GM18502 (cell line): ENCODE data around the gene UBE2O.
"Not testable (repeated sequence)": the region's sequence is repeated elsewhere in the genome, so short reads cannot be mapped to it uniquely, and the experiment has no call there.

ENCODE experiments used
- ATAC-seq: cut with Tn5 transposase; IDR thresholded peaks from one replicate; pipeline ENCODE4 v1.9.1; 2021; ENCODE audit warnings: mild to moderate bottlenecking; ENCODE audit not compliant: unreplicated experiment, poor library complexity

UBE2O gene

DNA sequence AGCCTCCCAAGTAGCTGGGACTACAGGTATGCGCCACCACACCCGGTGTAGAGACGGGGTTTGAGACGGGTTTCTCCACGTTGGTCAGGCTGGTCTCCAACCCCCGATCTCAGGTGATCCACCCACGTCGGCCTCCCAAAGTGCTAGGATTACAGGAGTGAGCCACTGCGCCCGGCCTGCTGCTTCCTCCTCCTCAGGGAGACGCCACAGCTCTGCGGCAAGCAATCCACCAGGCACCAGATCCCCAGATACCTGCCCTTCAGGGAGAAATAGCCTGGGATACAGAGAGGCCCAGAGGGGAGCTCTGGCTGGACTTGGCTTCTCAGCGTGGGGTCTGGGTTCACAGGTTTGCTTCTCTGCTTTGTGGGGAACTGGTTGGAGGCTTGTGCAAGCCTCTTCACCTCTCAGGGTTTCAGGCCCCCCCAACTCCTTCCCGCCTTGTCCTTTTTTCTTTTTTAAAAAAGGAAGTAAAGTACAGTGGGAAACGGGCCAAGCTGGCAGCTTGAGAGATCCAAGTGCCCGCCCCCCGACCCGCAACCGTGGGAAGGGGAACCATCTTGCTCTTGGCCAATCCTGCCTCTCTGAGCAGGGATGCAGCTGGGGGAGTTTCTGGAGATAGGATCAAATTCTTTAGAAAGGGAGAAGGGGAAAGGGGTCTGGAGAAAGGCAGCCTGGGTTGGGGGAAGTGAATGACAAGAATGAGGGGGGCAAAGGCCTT, 71.2 kb downstream of the UBE2O start:
- ATAC-seq: no peak

DNA sequence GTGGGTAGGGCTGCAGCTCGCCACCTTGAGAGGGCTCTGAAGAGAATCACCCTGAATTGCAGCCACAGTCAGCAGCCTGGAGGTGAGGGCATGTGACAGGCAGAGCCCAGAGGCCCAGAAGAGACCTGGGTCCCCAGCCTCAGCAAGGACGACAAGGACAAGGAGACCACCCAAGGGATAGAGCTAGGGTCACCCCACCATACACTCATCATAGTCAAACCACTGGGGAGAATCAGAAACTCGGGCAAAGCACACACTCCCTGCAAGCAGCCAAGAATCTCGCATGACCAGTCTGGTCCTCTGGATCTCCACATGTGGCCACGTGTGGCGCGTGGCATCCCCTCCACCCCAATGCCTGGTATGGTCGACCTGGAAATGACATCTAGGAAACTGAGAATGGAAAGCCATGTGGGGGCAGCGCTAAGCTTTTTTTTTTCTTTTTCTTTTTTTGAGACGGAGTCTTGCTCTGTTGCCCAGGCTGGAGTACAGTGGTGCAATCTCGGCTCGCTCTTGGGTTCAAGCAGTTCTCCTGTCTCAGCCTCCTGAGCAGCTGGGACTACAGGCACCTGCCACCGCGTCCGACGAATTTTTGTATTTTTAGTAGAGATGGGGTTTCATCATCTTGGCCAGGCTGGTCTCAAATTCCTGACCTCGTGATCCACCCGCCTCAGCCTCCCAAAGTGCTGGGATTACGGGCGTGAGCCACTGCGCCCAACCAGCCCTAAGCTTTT, 73.1 kb downstream of the UBE2O start:
- ATAC-seq: no peak

DNA sequence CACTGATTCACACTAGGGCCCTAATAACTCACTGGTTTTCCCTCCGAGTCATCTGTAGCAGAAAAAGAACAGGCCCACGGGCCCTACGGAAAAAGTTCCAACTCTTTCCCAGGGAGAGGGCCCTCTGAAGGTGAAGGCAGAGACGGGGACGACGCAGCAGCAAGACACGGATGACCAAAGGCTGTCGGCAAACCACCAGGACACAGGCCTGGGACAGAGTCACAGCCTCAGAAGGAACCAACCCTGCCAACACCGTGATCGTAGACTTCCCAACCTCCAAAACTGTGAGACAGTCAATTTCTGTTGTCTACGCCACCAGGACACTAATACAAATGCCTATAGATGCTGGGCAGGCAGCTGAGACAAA, 73.7 kb downstream of the UBE2O start:
- ATAC-seq: no peak

DNA sequence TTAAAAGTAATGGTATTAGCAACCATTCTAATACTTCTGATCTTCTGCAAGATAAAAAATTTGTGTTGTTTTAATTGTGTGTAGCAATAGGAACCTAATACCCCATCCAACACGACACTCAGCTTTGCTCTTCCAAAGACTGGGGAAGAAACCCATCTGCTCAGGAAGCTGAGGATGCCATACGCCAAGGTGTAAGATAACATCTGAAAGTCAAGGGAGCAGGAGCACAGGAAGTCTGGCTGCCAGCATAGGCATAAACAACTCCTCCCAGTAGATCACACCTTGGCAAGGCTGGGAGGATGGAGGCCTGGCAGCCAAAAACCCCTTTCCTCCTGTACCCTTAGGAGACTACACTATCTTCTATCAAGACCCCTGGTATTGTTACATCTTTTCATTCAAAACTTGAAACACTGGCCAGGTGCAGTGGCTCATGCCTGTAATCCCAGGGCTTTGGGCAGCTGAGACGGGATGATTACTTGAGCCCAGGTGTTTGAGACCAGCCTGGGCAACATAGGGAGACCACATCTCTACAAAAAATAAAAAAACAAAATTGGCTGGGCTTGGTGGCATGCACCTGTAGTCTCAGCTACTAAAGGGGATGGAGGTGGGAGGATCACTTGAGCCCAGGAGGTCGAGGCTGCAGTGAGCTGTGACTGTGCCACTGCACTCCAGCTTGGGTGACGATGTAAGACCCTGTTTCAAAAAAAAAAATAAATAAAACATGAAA, 74.2 kb downstream of the UBE2O start:
- ATAC-seq: no peak

DNA sequence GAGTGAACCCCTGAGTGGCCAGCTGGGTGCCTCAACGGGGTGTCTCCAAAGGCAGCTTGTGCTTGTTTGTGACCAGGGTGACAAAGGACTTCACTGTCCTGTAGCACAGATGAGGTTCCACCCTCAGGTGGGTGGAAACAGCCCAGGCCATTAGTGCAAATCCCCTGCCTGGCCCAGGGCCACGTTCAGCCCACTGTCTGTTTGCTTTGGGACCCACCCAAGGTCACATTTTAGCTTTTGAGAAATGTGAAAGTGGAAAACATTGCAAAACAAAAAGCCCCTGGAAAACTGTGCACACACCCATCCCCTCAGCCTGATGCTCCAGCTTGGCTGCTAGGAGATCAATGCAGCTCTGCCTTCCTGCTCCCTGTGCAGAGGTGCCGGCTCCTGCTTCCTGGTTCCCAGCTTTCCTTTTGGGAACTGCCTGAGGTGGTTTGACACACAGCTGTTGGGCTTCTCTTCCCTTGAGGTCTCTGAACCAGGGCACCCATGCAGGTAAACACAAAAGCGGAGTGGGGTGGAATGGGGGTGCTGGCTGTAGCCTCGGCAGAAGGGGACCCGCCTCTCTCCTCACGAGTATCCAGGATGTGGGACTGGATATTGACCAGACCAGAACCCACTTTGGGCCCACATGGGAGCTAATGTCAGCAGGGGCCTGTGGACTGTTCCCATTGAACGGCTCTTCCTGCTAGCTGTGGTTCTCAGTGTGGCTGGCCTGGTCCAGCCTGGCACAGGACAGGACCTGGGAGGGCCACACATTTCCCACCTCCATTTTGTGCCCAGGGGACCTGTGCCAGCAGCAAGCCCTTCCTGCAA, 76.4 kb downstream of the UBE2O start:
- no peak for ATAC-seq

DNA sequence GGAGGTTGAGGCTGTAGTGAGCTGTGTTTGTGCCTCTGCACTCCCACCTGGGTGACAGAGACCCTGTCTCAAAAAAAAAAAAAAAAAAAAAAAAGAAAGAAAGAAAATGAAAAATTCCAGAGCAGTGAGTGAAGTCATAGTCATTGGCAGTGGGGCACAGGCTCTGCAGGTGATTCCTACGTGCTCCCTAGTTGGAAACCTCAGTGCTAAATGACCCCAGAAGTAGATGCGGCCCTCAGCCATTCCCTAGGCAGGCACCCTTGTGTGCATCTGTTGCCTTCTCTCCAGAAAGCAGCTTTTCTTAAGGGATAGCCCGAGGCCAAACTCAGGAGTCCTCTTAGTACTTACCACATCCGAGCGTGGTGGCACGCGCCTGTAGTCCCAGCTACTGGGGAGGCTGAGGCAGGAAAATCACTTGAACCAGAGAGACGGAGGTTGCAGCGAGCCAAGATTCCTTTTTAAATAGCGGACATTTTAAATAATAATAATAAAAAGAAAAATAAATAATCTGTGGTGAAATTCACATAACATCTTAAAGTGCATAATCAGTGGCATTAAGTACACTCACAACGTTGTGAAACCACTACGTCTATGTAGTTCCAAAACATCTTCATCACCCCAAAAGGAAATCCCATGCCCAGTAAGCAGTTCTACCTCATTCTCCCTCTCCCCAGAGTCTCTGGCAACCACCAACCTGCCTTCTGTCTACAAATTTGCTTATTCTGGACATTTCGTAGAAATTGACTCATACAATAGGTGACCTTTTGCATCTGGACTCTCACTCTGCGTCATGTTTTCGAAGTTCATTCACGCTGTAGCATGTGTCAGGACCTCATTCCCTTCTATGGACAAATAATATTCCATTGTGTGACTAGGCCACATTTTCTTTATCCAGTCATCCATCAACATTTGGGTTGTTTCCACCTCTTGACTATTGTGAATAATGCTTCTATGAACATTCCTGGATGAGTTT, 81.0 kb downstream of the UBE2O start:
- no peak for ATAC-seq

DNA sequence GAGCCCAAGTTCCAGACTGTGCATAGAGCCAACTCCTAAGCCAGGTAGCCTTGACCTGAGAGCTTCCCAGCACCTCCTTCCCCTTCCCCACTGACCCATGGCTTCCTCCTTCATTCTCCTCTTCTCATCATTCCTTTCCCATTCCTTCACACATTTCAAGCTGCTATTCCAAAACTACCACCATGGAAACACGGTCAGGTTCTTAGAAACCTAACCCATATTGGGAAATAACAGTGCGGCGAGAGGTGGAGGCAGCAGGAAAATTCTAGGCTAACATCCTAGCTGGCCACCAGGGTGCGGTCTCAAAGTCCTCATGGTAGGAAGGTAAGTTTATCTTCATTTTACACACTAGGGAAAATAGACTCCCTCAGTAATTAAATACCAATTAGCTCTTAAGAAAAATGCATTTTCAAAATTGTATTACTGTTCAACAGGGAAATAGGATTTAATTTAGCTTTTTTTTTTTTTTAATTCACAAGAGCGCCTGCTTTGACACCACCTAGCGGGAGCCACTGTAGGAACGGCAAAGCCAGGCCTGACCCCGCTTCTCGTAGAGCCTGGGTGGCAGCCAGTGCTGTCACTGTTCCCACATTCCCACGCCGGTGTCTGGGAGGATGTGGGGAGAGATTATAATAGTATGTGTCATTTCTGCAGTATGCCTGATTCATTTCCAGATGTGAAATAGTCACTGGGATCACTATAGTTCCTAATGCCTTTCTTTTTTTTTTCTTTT, 82.5 kb downstream of the UBE2O start:
- no peak for ATAC-seq

DNA sequence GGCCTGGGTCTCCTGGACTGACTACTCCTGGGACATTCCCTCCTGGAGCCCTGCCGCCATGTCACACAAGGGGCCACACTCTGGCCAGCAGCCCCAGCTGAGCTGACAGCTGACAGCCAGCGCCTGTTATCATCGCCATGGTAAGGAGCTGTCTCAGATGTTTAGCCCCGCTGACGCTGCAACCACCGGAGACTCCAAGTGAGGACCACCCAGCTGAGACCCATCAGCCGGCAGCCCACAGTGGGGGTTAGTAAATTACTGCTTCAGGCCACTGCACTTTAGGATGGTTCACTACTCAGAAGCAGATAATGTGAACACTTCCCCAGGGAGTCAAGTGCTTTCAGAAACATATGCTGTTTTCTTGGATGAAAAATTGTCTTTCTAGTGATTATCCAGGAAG, 83.1 kb downstream of the UBE2O start:
- no peak for ATAC-seq

DNA sequence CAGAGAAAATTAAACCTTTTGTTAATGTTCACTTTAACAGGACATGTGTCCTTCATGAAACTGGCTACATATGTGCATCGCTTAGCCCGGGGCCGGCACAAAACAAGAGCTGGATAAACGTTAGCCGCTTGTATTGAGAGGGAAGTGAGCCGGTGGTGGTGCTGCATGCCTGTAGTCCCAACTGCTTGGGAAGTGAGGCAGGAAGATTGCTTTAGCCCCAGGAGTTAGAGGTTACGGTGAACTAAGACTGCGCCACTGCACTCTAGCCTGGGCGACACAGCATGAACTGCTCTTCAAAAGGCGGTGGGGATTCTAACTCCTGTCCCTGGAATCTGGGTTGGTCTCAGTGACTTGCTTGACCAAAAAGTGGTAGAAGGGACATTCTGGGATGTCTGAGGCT, 83.6 kb downstream of the UBE2O start:
- no peak for ATAC-seq

DNA sequence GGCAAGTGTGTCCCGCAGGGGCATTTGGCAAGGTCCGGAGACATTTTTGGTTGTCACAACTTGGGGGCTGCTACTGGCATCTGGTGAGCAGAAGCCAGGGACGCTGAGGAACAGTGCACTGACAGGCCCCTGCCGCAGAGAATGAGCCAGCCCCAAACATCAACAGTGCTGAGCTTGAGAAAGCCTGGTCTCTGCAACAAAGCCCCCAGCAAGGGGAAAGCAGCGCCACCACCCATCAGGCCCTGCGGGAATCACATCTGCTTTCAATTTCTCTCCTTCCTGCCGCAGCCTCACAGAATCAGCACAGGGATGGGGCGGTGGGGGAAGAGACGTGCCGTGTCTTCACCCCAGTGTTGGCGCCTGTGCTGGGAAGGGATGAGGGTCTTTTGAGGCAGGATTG, 84.4 kb downstream of the UBE2O start:
- ATAC-seq: no peak

DNA sequence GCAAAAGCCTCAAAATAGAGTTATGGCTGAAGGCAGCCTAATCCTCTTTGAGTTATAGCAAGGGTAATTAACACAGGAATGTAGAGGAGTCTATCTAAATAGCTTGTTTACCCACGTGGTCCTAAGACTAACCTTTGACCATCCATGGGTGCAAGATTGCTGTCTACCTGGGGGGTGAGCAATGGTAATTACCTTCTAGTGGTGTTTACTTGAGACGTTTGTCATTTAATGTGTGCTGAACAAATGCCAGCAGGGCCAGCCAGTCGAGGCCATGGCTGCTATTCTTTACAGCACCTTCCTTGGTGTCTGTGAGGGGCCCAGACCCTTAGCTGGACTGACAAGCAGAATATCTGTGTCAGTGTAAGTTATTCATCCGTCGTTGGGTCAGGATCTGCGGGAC, 85.3 kb downstream of the UBE2O start:
- no peak for ATAC-seq

DNA sequence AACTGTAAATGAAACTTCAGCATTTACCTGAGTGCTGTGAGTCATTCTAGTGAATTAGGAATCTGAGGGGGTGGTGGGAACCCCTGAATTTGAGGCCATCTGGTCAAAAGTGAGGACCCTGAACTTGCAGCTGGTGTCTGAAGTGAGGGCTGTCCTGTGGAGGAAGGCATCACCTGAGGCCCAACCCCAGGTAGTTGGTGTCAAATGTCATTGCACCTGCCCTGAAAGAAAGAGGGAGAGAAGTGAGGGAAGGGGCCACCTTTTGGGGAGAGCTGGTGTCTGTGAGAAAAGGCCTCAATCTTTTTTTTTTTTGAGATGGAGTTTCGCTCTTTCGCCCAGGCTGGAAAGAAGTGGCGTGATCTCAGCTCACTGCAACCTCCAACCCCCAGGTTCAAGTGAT, 86.7 kb downstream of the UBE2O start:
- ATAC-seq: no peak

DNA sequence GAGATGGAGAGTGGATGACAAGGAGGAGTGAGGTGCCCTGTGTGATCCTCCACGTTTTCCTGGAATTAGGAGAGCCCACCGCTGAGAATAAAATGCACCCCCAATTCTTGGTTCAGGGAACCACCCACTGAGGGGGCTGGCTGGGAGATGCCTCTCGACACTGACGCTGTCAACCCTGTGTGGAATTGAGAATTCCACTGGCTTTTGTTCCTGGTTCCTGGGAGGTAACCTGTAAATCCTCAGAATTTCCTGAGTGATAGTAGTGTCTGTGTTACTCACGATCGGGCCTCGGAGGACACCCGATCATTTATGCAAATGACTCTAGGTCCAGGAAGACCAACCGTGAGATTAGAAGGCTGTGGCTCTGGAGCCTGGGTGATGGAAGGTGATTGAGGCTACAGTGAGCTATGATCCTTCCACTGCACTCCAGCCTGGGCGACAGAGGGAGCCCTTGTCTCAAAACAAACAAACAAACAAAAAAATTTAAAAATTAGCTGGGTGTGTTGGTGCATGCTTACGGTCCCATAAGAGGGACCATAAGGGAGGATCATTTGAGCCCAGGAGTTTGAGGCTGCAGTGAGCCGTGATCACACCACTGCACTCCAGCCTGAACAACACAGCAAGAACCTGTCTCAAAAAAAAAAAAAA, 87.6 kb downstream of the UBE2O start:
- no peak for ATAC-seq

DNA sequence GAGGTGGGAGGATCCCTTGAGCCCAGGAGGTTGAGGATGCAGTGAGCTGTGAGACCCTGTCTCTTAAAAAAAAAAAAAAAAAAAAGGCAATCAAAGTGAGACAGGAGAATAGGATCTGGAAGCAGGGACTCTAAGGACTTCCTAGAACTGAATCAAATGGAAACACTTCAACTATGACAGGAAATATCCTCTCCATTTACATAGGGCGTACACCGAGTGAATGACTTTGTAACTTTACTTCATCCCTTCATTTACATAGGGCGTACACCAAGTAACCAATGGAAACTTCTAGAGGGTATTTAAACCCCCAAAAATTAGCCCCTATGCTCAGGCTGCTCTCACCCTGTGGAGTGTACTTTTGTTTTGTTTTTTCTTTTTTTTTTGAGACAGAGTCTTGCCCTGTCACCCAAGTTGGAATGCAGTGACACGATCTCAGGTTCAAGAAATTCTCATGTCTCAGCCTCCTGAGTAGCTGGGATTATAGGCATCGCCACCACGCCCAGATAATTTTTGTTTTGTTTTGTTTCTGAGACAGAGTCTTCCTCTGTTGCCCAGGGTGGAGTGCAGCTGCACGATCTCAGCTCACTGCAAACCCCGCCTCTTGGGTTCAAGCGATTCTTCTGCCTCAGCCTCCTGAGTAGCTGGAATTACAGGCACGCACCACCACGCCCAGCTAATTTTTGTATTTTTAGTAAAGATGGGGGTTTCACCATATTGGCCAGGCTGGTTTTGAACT, 89.7 kb downstream of the UBE2O start:
- ATAC-seq: no peak

DNA sequence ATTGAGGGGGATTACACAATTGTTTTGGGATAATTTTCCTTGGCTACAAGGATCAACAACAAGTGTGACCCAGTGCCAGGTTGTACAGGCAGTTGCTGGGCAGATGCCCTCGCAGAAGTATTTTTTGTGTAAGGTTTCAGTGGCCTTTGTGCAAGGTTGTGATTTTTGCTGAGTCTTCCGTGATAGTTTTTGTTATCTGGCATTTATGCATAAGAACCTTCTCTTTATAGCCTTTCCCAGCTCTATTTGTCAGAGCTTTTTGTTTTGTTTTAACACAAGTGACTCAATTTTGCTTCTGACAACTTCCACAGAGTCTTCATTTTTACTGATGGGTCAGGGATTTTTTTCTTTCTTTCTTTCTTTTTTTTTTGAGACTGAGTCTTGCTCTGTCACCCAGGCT, 92.5 kb downstream of the UBE2O start:
- ATAC-seq: no peak

DNA sequence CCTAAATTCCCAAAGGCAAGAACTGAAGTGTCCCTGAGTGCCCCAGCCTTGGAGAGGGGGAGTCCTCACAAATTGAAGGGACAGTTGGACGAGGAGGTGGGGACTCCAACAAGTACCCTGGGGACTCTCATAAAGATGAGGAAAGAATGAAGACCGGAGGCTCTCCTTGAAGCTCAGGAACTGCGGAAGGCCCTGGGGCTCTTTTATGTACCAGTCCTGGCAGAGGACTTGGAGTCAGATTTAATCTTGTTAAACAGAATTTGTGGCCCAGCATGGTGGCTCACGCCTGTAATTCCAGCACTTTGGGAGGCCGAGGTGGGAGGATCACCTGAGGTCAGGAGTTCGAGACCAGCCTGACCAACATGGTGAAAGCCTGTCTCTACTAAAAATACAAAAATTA, 93.2 kb downstream of the UBE2O start:
- ATAC-seq: not testable (repeated sequence)

DNA sequence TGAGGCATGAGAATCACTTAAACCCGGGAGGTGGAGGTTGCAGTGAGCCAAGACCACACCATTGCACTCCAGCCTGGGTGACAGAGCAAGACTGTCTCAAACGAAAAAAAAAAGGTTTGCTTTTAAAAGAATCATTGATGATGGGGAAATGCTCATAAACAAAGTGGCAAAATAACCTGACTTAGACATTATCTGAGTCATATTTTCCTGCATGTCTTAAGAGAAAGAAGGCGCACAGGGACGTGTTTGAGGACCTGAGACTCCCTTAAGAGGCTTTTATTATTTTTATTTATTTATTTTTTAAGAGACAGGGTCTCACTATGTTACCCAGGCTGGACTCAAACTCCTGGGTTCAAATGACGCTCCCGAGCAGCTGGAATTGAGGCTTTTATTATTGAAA, 93.6 kb downstream of the UBE2O start:
- no peak for ATAC-seq
